K562 (cell line): ENCODE results near the gene AIFM3. TPM values are rescaled to one million over a fixed set of nuclear protein-coding genes. Genes with fewer than 3 reads are reported as not detected.
A peak's percentile ranks its signal among the peaks of the same experiment; 100 is the strongest.

Experiments used
- MEIS2 ChIP-seq: fragments of 450-650 bp; IDR thresholded peaks from 2 replicates; pipeline ENCODE4 v1.6.1; 2014; ENCODE audit warnings: mild to moderate bottlenecking; ENCODE audit not compliant: partially characterized antibody
- POLR2AphosphoS2 ChIP-seq: IDR thresholded peaks from 2 replicates; pipeline ENCODE4 v1.6.1; 2012; ENCODE audit warnings: low read length, improper control_type of control experiment
- SIN3A ChIP-seq, 2 experiments: fragments of 150-350 bp in 1 of 2; IDR thresholded peaks; 2 replicates each; pipeline ENCODE4 v1.6.1; 2011 to 2016; ENCODE audit warnings: borderline replicate concordance in 2 of 2, low read depth in 2 of 2, low read length in 2 of 2, mild to moderate bottlenecking in 2 of 2, moderate library complexity in 2 of 2; ENCODE audit not compliant: control insufficient read depth in 1 of 2
- polyA plus RNA-seq, 8 experiments: library from polyadenylated mRNA; depleted of rRNA in 4 of 8; stranded (reverse) in 5 of 8; unstranded in 3 of 8; fragments of >200 nt; fragmentation: Nextera tagmentation in 2 of 8; fragmentation: Illumina TruSeq in 1 of 8; extraction: Ambion mirVana in 2 of 8; extraction: Trizol in 1 of 8; gene quantifications; 2 replicates each; pipeline versions ENCODE4 v1.2.1 to v1.2.3, GENCODE V29; 2011 to 2014; ENCODE audit warnings: inconsistent platforms in 1 of 8, missing spikeins in 1 of 8
- total RNA-seq, 7 experiments: library from RNA; depleted of rRNA in 6 of 7; stranded (reverse); fragments of >200 nt in 6 of 7; fragmentation: Illumina TruSeq in 2 of 7; extraction: Trizol in 2 of 7; gene quantifications; 2 replicates each; pipeline versions ENCODE4 v1.2.1 to v1.2.3, GENCODE V29; 2011 to 2021; ENCODE audit warnings: low replicate concordance in 1 of 7
- TF ChIP-seq, protein P1 (sequence below): fragments of 250-450 bp; sonication (Bioruptor Pico); IDR thresholded peaks from 2 replicates; pipeline ENCODE4 v1.8.0; 2021; ENCODE audit warnings: moderate library complexity, mild to moderate bottlenecking, inconsistent platforms

AIFM3 gene
- total and polyA plus RNA-seq, 9 of the 15 experiments (the other 6 are each of a cell fraction or from before 2014, with no cell fraction given), result 0.03 to 0.20 (median 0.07) TPM; not detected in 1

DNA sequence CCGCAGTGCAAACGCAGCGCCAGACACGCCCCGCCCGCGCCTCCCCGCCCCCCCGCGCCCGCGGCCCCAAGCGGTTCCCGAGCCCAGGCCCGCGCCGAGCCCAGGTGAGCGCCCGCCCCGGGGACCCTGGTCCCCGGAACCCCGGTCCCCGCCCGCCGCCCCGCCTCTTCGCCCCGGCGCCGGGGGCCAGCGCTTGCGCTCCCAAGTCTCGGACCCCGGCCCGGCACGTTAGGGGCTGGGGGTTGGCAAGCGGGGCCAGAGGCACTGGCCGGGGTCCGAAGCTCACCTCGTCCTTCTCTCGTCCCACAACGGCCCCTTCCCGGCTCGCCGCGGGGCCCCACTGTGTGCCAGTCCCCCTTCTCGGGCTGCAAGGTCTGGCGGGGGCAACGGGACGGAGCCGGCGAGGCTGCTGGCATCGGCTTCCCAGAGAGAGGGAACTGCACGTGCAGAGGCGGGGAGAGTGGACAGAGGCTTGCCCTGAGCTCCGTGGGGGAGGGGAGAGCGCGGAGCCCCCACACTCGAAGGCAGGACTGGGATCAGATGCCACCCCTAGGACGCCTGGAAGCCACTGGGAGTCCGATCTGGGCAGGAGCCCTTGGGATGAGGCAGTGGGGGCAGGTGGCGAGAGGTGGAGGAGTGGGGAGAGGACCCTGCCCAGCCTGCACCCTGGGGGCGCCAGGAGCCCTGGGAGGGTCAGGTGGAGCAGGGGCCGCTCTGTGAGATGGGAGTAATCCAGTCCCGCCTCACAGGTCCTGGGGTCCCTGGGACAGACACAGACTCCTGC, 1.8 kb upstream of the AIFM3 start (continued):
- TF ChIP-seq, protein P1, sequence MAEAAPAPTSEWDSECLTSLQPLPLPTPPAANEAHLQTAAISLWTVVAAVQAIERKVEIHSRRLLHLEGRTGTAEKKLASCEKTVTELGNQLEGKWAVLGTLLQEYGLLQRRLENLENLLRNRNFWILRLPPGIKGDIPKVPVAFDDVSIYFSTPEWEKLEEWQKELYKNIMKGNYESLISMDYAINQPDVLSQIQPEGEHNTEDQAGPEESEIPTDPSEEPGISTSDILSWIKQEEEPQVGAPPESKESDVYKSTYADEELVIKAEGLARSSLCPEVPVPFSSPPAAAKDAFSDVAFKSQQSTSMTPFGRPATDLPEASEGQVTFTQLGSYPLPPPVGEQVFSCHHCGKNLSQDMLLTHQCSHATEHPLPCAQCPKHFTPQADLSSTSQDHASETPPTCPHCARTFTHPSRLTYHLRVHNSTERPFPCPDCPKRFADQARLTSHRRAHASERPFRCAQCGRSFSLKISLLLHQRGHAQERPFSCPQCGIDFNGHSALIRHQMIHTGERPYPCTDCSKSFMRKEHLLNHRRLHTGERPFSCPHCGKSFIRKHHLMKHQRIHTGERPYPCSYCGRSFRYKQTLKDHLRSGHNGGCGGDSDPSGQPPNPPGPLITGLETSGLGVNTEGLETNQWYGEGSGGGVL (CRISPR knock-in tag), result no peak
- TF ChIP-seq POLR2AphosphoS2, result no peak
- no peak for TF ChIP-seq MEIS2
- TF ChIP-seq SIN3A (IDR thresholded peaks at IDR 0.05; ENCODE audit: borderline replicate concordance in 2 of 2, control insufficient read depth in 1 of 2, low read depth in 2 of 2, low read length in 2 of 2), result 0 out of 4 replicates have a peak, but pooled peaks of 1 of the 2 experiments have one; percentile 4
- TF ChIP-seq, all 486 proteins: peak for 39
